Frontal cortex (tissue), 4 donors: ENCODE measurements around the gene CALML6. TPM values are rescaled to one million over a fixed set of nuclear protein-coding genes. Genes with fewer than 3 reads are reported as not detected.
"Not testable (repeated sequence)": the region's sequence is repeated elsewhere in the genome, so short reads cannot be mapped to it uniquely, and the experiment has no call there.

Source experiments
- DNase-seq, 2 donors: peaks; one replicate each; pipeline ENCODE4 v3.0.0; 2012; ENCODE audit warnings: low spot score in 2 of 2
- FAIRE-seq: peaks from 2 replicates; lab custom pipeline; 2012; peaks lifted over from hg19 to GRCh38; lab: Jason Lieb, UNC
- total RNA-seq: library from RNA; depleted of rRNA; stranded (reverse); fragments of >200 nt; gene quantifications from one replicate; pipeline ENCODE4 v1.2.3, GENCODE V29; 2014
- donor health status: control.
- donor health status: control.
- donor health status: control.

The CALML6 gene, protein sequence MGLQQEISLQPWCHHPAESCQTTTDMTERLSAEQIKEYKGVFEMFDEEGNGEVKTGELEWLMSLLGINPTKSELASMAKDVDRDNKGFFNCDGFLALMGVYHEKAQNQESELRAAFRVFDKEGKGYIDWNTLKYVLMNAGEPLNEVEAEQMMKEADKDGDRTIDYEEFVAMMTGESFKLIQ
- not detected for total RNA-seq

- DNase-seq, result no peak
- FAIRE-seq, result no peak
Observed at GRCh38 chr1:1914971-1915692, at the start of gene CALML6. TSS of gene CALML6 (plus strand) at chr1:1915260. CDS start at chr1:1915281, 21 bp downstream.

- DNase-seq (no peak), FAIRE-seq (no peak)
Observed at GRCh38 chr1:1867164-1867563, 47.9 kb upstream of the CALML6 start.

GRCh38 chr1:1869469-1869868, 45.6 kb upstream of the CALML6 start:
- no peak for FAIRE-seq
- DNase-seq, result no peak

- DNase-seq (no peak), FAIRE-seq (no peak)
Observed at GRCh38 chr1:1872329-1872994, 42.6 kb upstream of the CALML6 start.

GRCh38 chr1:1873186-1873585, 41.9 kb upstream of the CALML6 start:
- no peak for FAIRE-seq
- no peak for DNase-seq

DNA sequence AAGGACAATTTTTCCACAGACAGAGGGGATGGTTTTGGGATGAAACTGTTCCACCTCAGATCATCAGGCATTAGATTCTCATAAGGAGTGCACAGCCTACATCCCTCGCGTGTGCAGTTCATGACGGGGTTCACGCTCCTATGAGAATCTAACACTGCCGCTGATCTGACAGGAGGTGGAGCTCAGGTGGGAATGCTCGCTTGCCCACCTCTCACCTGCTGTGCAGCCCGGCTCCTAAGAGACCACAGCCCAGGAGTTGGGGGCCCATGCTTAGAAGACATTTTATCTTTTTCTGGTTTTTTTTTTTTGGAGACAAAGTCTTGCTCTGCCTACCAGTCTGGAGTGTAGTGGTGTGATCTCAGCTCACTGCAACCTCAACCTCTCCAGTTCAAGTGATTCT, 40.2 kb upstream of the CALML6 start:
- FAIRE-seq, result no peak
- DNase-seq, result no peak

DNA sequence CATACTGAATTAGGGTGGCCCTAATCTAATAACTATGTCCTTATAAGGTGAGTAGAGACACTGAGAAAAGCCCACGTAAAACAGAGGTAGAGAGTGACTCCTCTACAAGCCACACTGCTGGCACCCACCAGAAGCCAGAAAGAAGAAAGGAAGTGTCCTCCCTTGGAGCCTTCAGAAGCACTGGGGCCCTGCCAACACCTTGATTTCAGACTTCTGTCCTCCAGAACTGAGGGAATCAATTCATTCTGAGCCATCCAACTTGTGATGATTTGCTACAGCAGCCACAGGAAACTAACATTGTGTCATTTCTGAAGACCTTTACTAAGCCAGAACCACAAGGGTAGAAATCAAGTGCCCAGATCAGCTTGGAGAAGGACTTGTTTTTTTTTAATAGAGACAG, 39.1 kb upstream of the CALML6 start:
- DNase-seq (no peak), FAIRE-seq (no peak)

GRCh38 chr1:1876335-1876930, 38.6 kb upstream of the CALML6 start:
- no peak for DNase-seq
- FAIRE-seq, result no peak

GRCh38 chr1:1877865-1878436, 37.1 kb upstream of the CALML6 start:
- no peak for FAIRE-seq

GRCh38 chr1:1879942-1880341, 35.1 kb upstream of the CALML6 start:
- FAIRE-seq, result no peak

More at GRCh38 chr1:1877865-1878436, 37.1 kb upstream of the CALML6 start:
- DNase-seq, result no peak

DNA sequence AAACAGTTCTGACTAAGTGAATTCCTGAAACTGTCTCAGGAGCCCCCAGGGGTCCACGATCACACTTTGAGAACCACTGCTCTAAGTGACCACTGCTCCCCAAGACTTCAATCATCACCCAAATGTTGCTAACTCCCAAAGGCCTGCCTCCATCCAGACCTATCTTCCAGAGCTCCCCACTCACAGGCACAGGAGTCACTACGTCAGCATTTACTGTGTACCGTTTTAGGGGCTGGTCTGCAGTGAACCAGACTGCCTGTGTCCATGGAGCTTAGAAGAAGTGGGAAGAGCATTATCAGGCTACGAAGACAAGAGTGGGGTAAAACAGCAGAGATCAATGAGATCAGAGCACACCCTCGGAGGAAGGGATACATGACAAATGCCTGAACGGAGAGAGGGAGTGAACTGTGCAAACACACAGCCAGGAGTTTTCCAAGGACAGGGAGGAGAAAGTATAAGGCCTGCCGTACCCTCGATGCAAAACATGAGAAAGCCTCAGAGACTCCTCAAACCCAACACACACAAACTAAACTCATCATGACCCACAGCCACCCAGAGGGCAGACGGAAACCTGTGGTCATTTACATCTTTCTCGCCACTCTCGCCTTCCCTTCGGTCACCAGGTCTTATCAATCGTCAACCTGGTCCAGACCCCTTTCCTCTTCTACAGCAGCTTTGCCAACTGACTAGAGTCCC, 34.3 kb upstream of the CALML6 start:
- FAIRE-seq, result no peak
- no peak for DNase-seq

More at GRCh38 chr1:1879942-1880341, 35.1 kb upstream of the CALML6 start:
- no peak for DNase-seq

DNA sequence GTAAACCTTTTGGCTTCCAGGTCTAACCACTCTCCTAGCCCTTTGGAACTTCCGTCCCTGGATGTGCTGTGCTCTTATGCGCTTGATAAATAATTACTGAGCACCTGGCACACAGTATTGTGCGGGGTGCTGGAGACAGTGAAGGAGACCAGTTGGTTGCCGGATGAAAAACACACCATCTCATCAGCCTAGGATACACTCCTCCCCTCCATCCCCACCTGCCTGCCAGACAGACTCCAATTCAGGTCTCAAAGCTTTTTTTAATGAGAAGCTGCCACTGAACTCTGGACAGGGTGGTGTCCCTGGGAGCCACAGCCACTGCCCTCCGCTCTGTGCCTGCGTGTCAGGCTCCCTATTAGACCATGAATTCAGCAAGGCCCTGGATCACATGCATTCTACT, 33.3 kb upstream of the CALML6 start:
- DNase-seq (no peak), FAIRE-seq (no peak)

DNA sequence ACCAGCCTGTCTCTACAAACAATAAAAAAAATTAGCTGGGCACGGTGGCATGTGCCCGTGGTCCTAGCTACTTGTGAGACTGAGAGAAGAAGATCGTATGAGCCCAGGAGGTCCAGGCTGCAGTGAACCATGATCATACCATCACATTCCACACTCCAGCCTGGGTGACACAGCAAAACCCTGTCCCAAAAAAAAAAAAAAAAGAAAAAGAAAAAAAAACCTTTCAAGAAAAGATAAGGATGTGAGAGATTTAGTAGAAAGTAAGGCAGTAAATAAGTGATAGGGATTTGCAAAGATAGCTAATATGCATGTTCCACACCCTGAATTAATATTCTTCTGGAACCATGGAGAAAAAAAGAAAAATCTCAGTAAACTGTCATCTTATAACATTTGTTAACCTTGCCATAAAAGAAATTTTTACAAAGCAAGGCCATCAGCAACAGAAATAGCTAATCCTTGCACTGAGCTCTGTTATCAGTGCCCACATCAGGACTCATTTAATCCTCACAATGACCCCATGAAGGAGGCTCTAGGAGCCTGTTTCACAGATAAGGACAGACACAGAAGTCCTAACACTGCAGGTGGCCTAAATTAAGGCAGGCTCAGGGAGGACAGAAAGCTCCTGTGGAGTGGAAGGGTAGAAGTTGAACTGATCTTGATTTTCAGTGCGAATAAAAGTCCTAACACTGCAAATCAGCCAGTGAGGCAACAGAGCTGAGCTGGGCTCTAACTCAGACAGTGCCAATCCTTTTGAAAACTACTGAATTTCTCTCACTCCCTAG, 31.8 kb upstream of the CALML6 start:
- no peak for FAIRE-seq
- no peak for DNase-seq

- DNase-seq, FAIRE-seq: not testable (repeated sequence)
Observed at GRCh38 chr1:1883890-1884289, 31.2 kb upstream of the CALML6 start.

DNA sequence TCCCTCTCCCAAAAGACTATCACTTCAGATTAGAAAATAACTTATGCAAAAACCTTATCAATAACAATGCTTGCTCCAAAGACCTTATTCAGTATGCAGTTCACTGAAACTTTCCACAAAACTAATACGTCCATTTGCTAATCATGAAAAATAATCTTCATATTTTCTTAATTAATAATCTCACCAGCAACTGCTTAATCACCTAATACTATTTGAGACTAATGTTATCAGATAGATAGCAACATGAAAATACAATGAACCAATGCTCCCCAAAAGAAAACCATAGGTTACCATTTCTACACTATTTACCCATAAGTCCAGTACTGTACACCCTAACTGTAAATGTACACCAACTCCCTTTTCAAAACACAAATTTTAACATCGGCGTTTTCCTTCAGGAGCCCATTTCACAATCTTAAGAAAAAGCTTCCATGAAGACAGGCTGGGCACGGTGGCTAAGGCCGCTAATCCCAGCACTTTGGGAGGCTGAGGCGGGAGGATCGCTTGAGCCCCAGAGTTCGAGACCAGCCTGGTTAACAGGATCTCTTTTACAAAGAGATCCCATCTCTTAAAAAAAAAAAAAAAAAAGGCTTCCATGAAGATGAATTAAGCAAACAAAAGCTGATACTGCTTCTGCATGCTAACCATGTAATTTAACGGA, 25.8 kb upstream of the CALML6 start:
- no peak for DNase-seq
- no peak for FAIRE-seq

- FAIRE-seq (no peak), DNase-seq (peak; percentile 57 to 58)
Observed at GRCh38 chr1:1889847-1890505, 25.1 kb upstream of the CALML6 start.

- DNase-seq (peak; percentile 98 to 99), FAIRE-seq (no peak)
Observed at GRCh38 chr1:1890506-1891348, 24.3 kb upstream of the CALML6 start, which contains the start of gene GNB1. TSS of gene GNB1 (minus strand) at chr1:1891087. CDS start at chr1:1825453, 65,634 bp downstream.
